ENCODE data around the gene LNP1. TPM values are rescaled to one million over a fixed set of nuclear protein-coding genes. Genes with fewer than 3 reads are reported as not detected.

The LNP1 gene
- total RNA-seq, 4 donors from 2014 or later = 1.8 to 3.7 (median 2.4) TPM

GRCh38 chr3:100455841-100456550 lies 54.7 kb downstream of the LNP1 start:
- intact Hi-C loops (cut with DNase I) = no loop called here
- no peaks in the 10 kb centered on the region for H3K9me3 ChIP-seq
- H3K4me3 ChIP-seq = no peak overlapping the region
- H3K27ac ChIP-seq (replicated peaks in 1 of 4) = no peak overlapping the region
- no peak for TF ChIP-seq EP300 (IDR thresholded peaks at IDR 0.05)
- no peak for TF ChIP-seq POLR2AphosphoS5 (IDR thresholded peaks at IDR 0.05)
- TF ChIP-seq, protein P1, sequence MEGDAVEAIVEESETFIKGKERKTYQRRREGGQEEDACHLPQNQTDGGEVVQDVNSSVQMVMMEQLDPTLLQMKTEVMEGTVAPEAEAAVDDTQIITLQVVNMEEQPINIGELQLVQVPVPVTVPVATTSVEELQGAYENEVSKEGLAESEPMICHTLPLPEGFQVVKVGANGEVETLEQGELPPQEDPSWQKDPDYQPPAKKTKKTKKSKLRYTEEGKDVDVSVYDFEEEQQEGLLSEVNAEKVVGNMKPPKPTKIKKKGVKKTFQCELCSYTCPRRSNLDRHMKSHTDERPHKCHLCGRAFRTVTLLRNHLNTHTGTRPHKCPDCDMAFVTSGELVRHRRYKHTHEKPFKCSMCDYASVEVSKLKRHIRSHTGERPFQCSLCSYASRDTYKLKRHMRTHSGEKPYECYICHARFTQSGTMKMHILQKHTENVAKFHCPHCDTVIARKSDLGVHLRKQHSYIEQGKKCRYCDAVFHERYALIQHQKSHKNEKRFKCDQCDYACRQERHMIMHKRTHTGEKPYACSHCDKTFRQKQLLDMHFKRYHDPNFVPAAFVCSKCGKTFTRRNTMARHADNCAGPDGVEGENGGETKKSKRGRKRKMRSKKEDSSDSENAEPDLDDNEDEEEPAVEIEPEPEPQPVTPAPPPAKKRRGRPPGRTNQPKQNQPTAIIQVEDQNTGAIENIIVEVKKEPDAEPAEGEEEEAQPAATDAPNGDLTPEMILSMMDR (IDR thresholded peaks at IDR 0.05) = no peak
- no peak for TF ChIP-seq POLR2A (IDR thresholded peaks at IDR 0.05; ENCODE audit: low read depth)
- 94% methylated on average over 2 of the region's 2 CpGs for whole genome bisulfite sequencing
- no peaks in the 10 kb centered on the region for H3K4me1 ChIP-seq
- DNase-seq (ENCODE audit: extremely low spot score) = peak; percentile 39
- peaks cover 0 to 3% (median 2%) of the 10 kb centered on the region in 4 donors for H3K36me3 ChIP-seq
- no peaks in the 10 kb centered on the region for H3K27me3 ChIP-seq

DNA sequence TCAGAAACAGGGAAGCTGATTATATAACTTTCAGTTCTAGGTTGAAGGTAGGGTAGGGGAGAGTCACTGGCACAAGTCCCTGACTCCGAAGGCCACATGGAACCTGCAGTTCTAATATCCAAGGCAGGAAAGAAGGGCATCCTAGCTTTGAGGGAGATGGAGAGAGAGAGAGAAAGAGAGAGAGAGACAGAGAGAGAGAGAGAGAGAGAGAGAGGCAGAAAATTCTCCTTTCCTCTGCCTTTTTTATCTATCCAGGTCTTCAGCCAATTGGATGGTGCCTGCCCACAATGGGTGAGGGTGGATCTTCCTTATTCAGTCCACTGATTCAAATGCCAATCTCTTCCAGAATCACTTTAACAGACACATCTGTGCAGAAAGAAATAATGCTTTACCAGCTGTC lies 55.4 kb downstream of the LNP1 start:
- 86% methylated on average over 1 of the region's 1 CpG for WGBS
- intact Hi-C loops (cut with DNase I) = no loop called here
- peak; percentile 42 for DNase-seq (ENCODE audit: extremely low spot score)
- no peaks in the 10 kb centered on the region for H3K4me1 ChIP-seq
- H3K36me3 ChIP-seq = peaks cover 0 to 3% (median under 1%) of the 10 kb centered on the region in 4 donors
- H3K27me3 ChIP-seq = no peaks in the 10 kb centered on the region
- TF ChIP-seq POLR2AphosphoS5 (IDR thresholded peaks at IDR 0.05) (no peak), EP300 (IDR thresholded peaks at IDR 0.05) (no peak), POLR2A (IDR thresholded peaks at IDR 0.05; ENCODE audit: low read depth) (no peak)
- TF ChIP-seq, protein P1 (IDR thresholded peaks at IDR 0.05) = no peak
- H3K4me3 ChIP-seq = no peak overlapping the region
- no peaks in the 10 kb centered on the region for H3K9me3 ChIP-seq
- H3K27ac ChIP-seq (replicated peaks in 1 of 4) = no peak overlapping the region

- no peak for DNase-seq (ENCODE audit: extremely low spot score)
- H3K27me3 ChIP-seq = no peaks in the 10 kb centered on the region
- TF ChIP-seq POLR2A (IDR thresholded peaks at IDR 0.05; ENCODE audit: low read depth) = no peak
- no peak for TF ChIP-seq POLR2AphosphoS5 (IDR thresholded peaks at IDR 0.05)
- TF ChIP-seq, protein P1 (IDR thresholded peaks at IDR 0.05) = no peak
- TF ChIP-seq EP300 (IDR thresholded peaks at IDR 0.05) = no peak
- no peak overlapping the region for H3K27ac ChIP-seq (replicated peaks in 1 of 4)
- H3K9me3 ChIP-seq = no peaks in the 10 kb centered on the region
- peaks cover 0 to 3% (median 0%) of the 10 kb centered on the region in 4 donors for H3K36me3 ChIP-seq
- no peaks in the 10 kb centered on the region for H3K4me1 ChIP-seq
- H3K4me3 ChIP-seq = no peak overlapping the region
- WGBS = 100% methylated on average over 1 of the region's 1 CpG
- intact Hi-C loops (cut with DNase I) = no loop called here
Observed at GRCh38 chr3:100457811-100458210, 56.5 kb downstream of the LNP1 start.

DNA sequence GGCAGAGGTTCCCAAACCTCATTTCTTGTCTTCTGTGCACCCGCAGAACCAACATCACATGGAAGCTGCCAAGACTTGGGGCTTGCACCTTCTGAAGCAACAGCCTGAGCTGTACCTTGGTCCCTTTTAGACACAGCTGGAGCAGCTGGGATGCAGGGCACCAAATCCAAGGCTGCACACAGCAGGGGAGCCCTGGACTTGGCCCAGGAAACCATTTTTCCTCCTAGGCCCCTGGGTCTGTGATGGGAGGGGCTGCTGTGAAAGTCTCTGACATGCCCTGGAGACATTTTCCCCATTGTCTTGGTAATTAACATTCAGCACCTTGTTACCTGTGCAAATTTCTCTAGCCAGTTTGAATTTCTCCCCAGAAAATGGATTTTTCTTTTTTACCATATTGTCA lies 57.5 kb downstream of the LNP1 start:
- Histone ChIP-seq H3K27me3 (no peaks in the 10 kb centered on the region), H3K9me3 (no peaks in the 10 kb centered on the region), H3K36me3 (peaks cover 0 to 3% (median 0%) of the 10 kb centered on the region in 4 donors), H3K27ac (replicated peaks in 1 of 4) (no peak overlapping the region), H3K4me3 (no peak overlapping the region), H3K4me1 (no peaks in the 10 kb centered on the region)
- DNase-seq (ENCODE audit: extremely low spot score) = peak; percentile 26
- 91% methylated on average over 1 of the region's 1 CpG for WGBS
- intact Hi-C loops (cut with DNase I) = no loop called here
- TF ChIP-seq, protein P1 (IDR thresholded peaks at IDR 0.05) = no peak
- TF ChIP-seq EP300 (IDR thresholded peaks at IDR 0.05) = no peak
- no peak for TF ChIP-seq POLR2AphosphoS5 (IDR thresholded peaks at IDR 0.05)
- TF ChIP-seq POLR2A (IDR thresholded peaks at IDR 0.05; ENCODE audit: low read depth) = no peak
